Spleen (tissue), 11 donors: ENCODE data around the gene RBM17. TPM values are rescaled to one million over a fixed set of nuclear protein-coding genes. Genes with fewer than 3 reads are reported as not detected.

Source experiments
- DNase-seq: peaks from one replicate; pipeline ENCODE4 v3.0.0-alpha.2; 2020
- H3K27ac ChIP-seq, 8 donors: fragments of 200-600 bp; sonication (generic) in 7 of 8; 1 replicate in 4 of 8; 2 replicates in 4 of 8; pipeline versions ENCODE4 v1.5.0 to v1.8.0; 2016 to 2021; ENCODE audit warnings: inconsistent platforms in 4 of 8, mild to moderate bottlenecking in 4 of 8, moderate library complexity in 1 of 8
- H3K27me3 ChIP-seq, 7 donors: fragments of 200-600 bp; sonication (generic) in 6 of 7; replicated peaks in 1 of 7; 1 replicate in 4 of 7; 2 replicates in 3 of 7; pipeline versions ENCODE4 v1.5.0 to v1.8.0; 2016 to 2021; ENCODE audit warnings: inconsistent platforms in 3 of 7, mild to moderate bottlenecking in 1 of 7
- H3K36me3 ChIP-seq, 6 donors: fragments of 200-600 bp; sonication (generic) in 5 of 6; 1 replicate in 4 of 6; 2 replicates in 2 of 6; pipeline versions ENCODE4 v1.5.0 to v1.8.0; 2016 to 2021; ENCODE audit warnings: inconsistent platforms in 2 of 6
- H3K4me1 ChIP-seq, 6 donors: fragments of 200-600 bp; sonication (generic) in 5 of 6; 1 replicate in 3 of 6; 2 replicates in 3 of 6; pipeline versions ENCODE4 v1.5.0 to v1.8.0; 2016 to 2021; ENCODE audit warnings: inconsistent platforms in 3 of 6
- H3K4me3 ChIP-seq, 8 donors: fragments of 200-600 bp; sonication (generic) in 7 of 8; 1 replicate in 4 of 8; 2 replicates in 4 of 8; pipeline versions ENCODE4 v1.5.0 to v1.8.0; 2016 to 2021; ENCODE audit warnings: inconsistent platforms in 4 of 8, mild to moderate bottlenecking in 4 of 8, moderate library complexity in 2 of 8
- H3K9me3 ChIP-seq, 8 donors: fragments of 200-600 bp; sonication (generic) in 7 of 8; 1 replicate in 4 of 8; 2 replicates in 4 of 8; pipeline versions ENCODE4 v1.5.0 to v1.8.0; 2016 to 2021; ENCODE audit warnings: inconsistent platforms in 4 of 8
- CTCF ChIP-seq, 11 experiments: fragments of 200-600 bp in 7 of 11; fragments of 450-650 bp in 4 of 11; sonication (generic) in 4 of 11; IDR thresholded peaks in 8 of 11; conservative IDR thresholded peaks in 3 of 11; 1 replicate in 7 of 11; 2 replicates in 4 of 11; pipeline versions ENCODE4 v1.4.0 to v1.8.0; 2016 to 2021; ENCODE audit warnings: antibody characterized with exemption in 11 of 11, inconsistent platforms in 4 of 11, mild to moderate bottlenecking in 1 of 11
- POLR2A ChIP-seq, 3 donors: fragments of 450-650 bp; IDR thresholded peaks; one replicate each; pipeline ENCODE4 v1.5.1; 2017; ENCODE audit warnings: antibody characterized with exemption in 3 of 3, mild to moderate bottlenecking in 1 of 3
- POLR2AphosphoS5 ChIP-seq, 3 donors: sonication (generic); formaldehyde crosslinking; IDR thresholded peaks; one replicate each; pipeline ENCODE4 v1.5.1; 2017; ENCODE audit warnings: antibody characterized with exemption in 3 of 3
- WGBS, 5 donors: extraction: QIAGEN DNeasy Blood & Tissue Kit in 3 of 5; methylation state at CpG; one replicate each; pipeline versions ENCODE4 v1.1.5 to v1.1.7; 2013 to 2018; 5-methylcytosine and 5-hydroxymethylcytosine counted together
- intact Hi-C: fragments of 100-400 bp; cut with DNase I; formaldehyde crosslinking; loops from one replicate; pipeline ENCODE4 v1.15.0; 2023; ENCODE audit warnings: low total_unique reads
- polyA plus RNA-seq, 3 donors: library from polyadenylated mRNA; stranded (reverse); fragments of 200-250 nt; gene quantifications; one replicate each; pipeline ENCODE4 v1.2.1, GENCODE V29; 2013
- total RNA-seq, 7 donors: library from RNA; depleted of rRNA in 3 of 7; stranded (reverse); fragments of >200 nt in 3 of 7; fragmentation: NEBNext Ultra II Directional in 4 of 7; extraction: Animal tissue kit (Norgen Biotek cat#: 25700) in 4 of 7; gene quantifications; one replicate each; pipeline versions ENCODE4 v1.1.0 to v1.2.1, GENCODE V29; 2016 to 2021
- donor health status: healthy with polysubstance abuse.
- donor health status: DM: no; HTN: no; CAD: no; lungs with moderate emphysema.
- donor health status: DM: no; HTN: no; CAD: no.
- donor health status: Bipolar disorder and iron deficiency.
- donor health status: healthy.
- donor health status: DM: no; HTN: no; CAD: no.
- donor health status: DM: yes; HTN: yes; CAD: no.

The RBM17 gene
- total and polyA plus RNA-seq, 10 donors, result 63.1 to 140 (median 111) TPM

GRCh38 chr10:6092731-6093130 lies 3.9 kb downstream of the RBM17 start:
- peak overlapping the region in 5 of 8 donors; percentile 25 to 97 (median 57) for H3K27ac ChIP-seq
- intact Hi-C loops, result no loop called here

GRCh38 chr10:6095810-6096570 lies 7.2 kb downstream of the RBM17 start:
- no peaks in the 10 kb centered on the region for H3K27me3 ChIP-seq
- H3K27ac ChIP-seq, result peak overlapping the region in 3 of 8 donors; percentile 1 to 49 (median 21)
- intact Hi-C loops, result no loop called here
- peaks cover 28 to 81% (median 58%) of the 10 kb centered on the region in 6 donors for H3K4me1 ChIP-seq
- H3K4me3 ChIP-seq, result no peak overlapping the region
- peaks cover 0 to 44% (median 25%) of the 10 kb centered on the region in 6 donors for H3K36me3 ChIP-seq
- 71 to 86% (median 77%) methylated on average over 12 of the region's 12 CpGs for WGBS, 5 donors
- DNase-seq, result no peak
- TF ChIP-seq POLR2A (IDR thresholded peaks at IDR 0.05) (no peak), POLR2AphosphoS5 (IDR thresholded peaks at IDR 0.05) (peak in 1 of 3 donors; percentile 13), CTCF (IDR thresholded peaks at IDR 0.05 in 8 of 11, conservative IDR thresholded peaks at IDR 0.05 in 3 of 11) (no peak)
- H3K9me3 ChIP-seq, result no peaks in the 10 kb centered on the region

More at GRCh38 chr10:6092731-6093130, 3.9 kb downstream of the RBM17 start:
- no peak for DNase-seq
- H3K4me1 ChIP-seq, result peaks cover 40 to 93% (median 74%) of the 10 kb centered on the region in 6 donors
- no peak overlapping the region for H3K4me3 ChIP-seq
- WGBS, 5 donors, result 54 to 79% (median 69%) methylated on average over 2 of the region's 2 CpGs
- H3K9me3 ChIP-seq, result no peaks in the 10 kb centered on the region
- H3K27me3 ChIP-seq, result no peaks in the 10 kb centered on the region
- TF ChIP-seq CTCF (IDR thresholded peaks at IDR 0.05 in 8 of 11, conservative IDR thresholded peaks at IDR 0.05 in 3 of 11), result no peak
- TF ChIP-seq POLR2A (IDR thresholded peaks at IDR 0.05), result no peak
- peaks cover 0 to 12% (median 10%) of the 10 kb centered on the region in 6 donors for H3K36me3 ChIP-seq

- no peaks in the 10 kb centered on the region for H3K27me3 ChIP-seq
- no peak overlapping the region for H3K4me3 ChIP-seq
- peaks cover 18 to 74% (median 47%) of the 10 kb centered on the region in 6 donors for H3K4me1 ChIP-seq
- no peak for TF ChIP-seq POLR2A (IDR thresholded peaks at IDR 0.05)
- TF ChIP-seq CTCF (IDR thresholded peaks at IDR 0.05 in 8 of 11, conservative IDR thresholded peaks at IDR 0.05 in 3 of 11), result no peak
- TF ChIP-seq POLR2AphosphoS5 (IDR thresholded peaks at IDR 0.05), result no peak
- 87 to 95% (median 94%) methylated on average over 5 of the region's 5 CpGs for WGBS, 5 donors
- no peak overlapping the region for H3K27ac ChIP-seq
- intact Hi-C loops, result no loop called here
- H3K36me3 ChIP-seq, result peaks cover 0 to 55% (median 34%) of the 10 kb centered on the region in 6 donors
- DNase-seq, result no peak
- no peaks in the 10 kb centered on the region for H3K9me3 ChIP-seq
These were observed 8.2 kb downstream of the RBM17 start for GRCh38 chr10:6097063-6097462.

- WGBS, 5 donors, result 87 to 95% (median 94%) methylated on average over 7 of the region's 7 CpGs
These were observed 9.3 kb downstream of the RBM17 start for GRCh38 chr10:6098156-6098555.

More at GRCh38 chr10:6098156-6098555, 9.3 kb downstream of the RBM17 start:
- peaks cover 10 to 69% (median 37%) of the 10 kb centered on the region in 6 donors for H3K4me1 ChIP-seq
- no peak for TF ChIP-seq POLR2A (IDR thresholded peaks at IDR 0.05)
- H3K36me3 ChIP-seq, result peaks cover 0 to 66% (median 44%) of the 10 kb centered on the region in 6 donors
- no peak for DNase-seq
- H3K27me3 ChIP-seq, result no peaks in the 10 kb centered on the region
- H3K4me3 ChIP-seq, result no peak overlapping the region
- intact Hi-C loops, result no loop called here
- no peak overlapping the region for H3K27ac ChIP-seq
- no peaks in the 10 kb centered on the region for H3K9me3 ChIP-seq
